ENCODE results near the gene NCF4.

The NCF4 gene

DNA sequence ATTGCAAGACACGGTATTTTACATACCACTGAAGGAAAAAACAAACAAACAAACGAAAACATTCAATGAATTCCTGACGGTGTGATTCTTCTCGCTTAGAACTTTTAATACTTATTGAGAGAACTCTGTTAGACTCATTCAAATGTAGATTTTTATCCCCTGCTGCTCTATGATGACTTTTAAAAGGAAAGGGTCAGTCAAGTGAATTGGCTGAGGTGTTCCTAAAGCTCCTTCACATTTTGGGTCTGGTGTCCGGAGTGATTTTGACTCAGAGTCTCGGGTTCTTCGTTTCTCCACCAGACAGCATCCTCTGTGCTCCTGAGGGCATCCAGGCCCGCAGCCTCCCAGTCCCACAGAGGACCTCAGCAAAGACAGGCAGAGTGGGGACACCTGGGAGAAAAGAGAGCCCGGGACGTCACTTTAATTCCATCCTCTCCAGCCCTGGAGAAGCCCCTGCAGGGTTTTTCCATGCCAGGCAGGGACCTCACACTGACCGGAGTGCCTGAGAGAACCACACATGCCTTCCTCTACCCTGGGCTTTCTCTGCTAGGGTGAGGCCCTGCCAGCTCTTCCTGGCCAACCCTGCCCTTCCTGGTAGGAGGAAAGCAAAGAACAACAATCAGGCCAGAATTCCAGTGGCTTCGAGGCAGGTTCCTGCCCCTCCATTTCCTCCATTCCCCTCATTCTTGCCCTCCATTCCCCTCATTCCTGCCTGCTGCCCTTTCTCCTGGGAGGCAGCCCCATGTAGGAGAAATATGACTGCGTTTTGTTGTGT, 51.3 kb downstream of the NCF4 start:
- DNase-seq (ENCODE audit: low read depth): no peak

DNA sequence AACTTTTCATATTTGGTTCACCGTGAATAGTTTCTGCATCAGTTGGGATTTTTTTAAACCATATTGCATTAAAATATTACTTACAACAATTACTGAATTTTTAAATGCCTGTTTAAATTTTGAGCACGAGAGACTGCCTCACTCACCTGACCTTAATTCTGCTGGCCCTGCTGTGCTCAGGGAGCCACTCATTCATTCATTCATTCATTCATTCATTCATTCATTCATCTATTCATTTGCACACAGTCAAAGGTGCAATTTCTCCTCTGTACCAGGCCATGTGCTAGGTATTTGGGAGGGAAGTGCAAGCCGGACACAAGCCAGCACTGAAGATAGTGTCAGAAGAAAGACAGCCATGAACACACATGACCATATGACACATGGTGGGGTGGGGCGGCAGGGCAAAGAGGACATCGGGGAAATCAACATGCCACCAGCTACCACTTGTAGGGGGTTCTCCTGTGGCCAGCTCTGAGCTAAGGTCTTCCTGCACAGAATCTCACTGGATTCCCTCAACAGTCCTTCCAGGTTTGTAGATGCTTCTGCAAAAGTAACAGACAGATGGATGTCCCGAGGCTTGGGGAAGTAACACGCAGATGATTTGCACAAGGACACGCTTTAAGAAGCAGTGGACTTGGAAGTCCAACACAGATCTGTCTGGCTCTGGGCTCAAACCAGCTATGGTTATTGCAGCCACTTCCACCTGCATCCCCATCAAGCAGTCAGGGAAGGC, 52.1 kb downstream of the NCF4 start:
- H3K4me3 ChIP-seq (ENCODE audit: low read depth, low read length): no peak overlapping the region
- DNase-seq (ENCODE audit: low read depth): no peak
- TF ChIP-seq CTCF (conservative IDR thresholded peaks at IDR 0.05; ENCODE audit: low read depth, low read length): no peak

More for the DNA sequence above, 51.3 kb downstream of the NCF4 start:
- no peak overlapping the region for H3K4me3 ChIP-seq (ENCODE audit: low read depth, low read length)
- no peak for TF ChIP-seq CTCF (conservative IDR thresholded peaks at IDR 0.05; ENCODE audit: low read depth, low read length)

- no peak for DNase-seq (ENCODE audit: low read depth)
- no peak within 1 kb of the TSS for H3K4me3 ChIP-seq (ENCODE audit: low read depth, low read length)
- no peak for TF ChIP-seq CTCF (conservative IDR thresholded peaks at IDR 0.05; ENCODE audit: low read depth, low read length)
Measured at GRCh38 chr22:36913427-36914389, 52.9 kb downstream of the NCF4 start, which contains the start of gene CSF2RB. Gene CSF2RB, plus strand, starts transcription at chr22:36913628. Its CDS starts 8,580 bp downstream, at chr22:36922208.

- no peak overlapping the region for H3K4me3 ChIP-seq (ENCODE audit: low read depth, low read length)
- no peak for TF ChIP-seq CTCF (conservative IDR thresholded peaks at IDR 0.05; ENCODE audit: low read depth, low read length)
- DNase-seq (ENCODE audit: low read depth): no peak
Measured at GRCh38 chr22:36914390-36914752, 53.6 kb downstream of the NCF4 start.

DNA sequence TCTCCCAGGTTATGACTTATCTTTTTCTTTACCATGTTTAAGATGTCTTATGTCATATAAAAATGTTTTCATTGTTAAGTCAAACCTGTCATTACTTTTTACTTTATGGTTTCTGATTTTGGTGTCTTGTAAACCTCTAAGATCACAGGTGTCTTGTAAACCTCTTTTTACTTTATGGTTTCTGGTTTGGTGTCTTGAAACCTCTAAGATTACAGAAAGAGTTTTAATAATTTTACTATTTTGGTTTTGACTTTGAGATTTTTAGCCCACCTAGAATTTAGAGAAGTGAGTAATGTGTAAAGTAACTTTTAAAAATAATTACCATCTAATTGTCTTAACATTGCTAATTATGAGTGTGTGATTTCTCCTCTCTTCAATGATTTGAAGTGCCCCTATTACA, 55.2 kb downstream of the NCF4 start:
- TF ChIP-seq CTCF (conservative IDR thresholded peaks at IDR 0.05; ENCODE audit: low read depth, low read length): no peak
- DNase-seq (ENCODE audit: low read depth): no peak
- no peak overlapping the region for H3K4me3 ChIP-seq (ENCODE audit: low read depth, low read length)

DNA sequence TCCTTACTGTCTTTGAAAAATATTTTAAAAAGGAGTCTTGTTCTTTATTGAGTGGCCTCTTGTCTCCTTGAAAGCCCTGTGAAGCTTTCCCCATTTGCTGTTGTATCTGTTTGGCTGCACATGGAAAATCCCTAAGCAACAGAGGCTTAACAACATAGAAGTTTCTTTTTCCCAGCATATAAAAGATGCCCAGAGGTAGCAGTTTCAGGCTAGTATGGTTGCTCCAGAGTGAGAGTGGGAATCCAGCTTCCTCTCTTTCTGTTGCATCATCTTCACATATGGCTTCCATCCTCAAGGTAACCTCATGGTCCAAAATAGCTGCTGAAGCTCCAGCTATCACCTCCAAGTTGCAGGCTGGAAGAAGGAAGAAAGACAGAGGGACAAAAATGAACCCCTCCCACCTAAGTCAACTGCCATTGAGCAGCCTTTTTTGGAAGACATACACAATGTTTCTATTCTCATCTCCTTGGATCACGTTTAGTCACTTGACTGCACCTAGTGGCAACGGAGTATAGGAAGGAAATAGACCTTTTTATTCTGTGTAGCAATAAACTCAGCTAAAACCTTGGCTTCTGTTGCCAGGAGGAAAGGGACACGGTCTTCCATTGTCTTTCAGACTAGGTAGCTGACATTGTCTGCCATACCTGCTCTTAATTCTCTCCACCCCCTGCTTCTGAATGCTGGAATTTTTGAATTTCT, 57.9 kb downstream of the NCF4 start:
- DNase-seq (ENCODE audit: low read depth): no peak
- H3K4me3 ChIP-seq (ENCODE audit: low read depth, low read length): no peak overlapping the region
- no peak for TF ChIP-seq CTCF (conservative IDR thresholded peaks at IDR 0.05; ENCODE audit: low read depth, low read length)
